T-helper 1 cell (primary cell): ENCODE results near the gene CCR6.
A peak's percentile ranks its signal among the peaks of the same experiment; 100 is the strongest.

Experiments used
- DNase-seq, 5 donors: peaks; one replicate each; pipeline ENCODE4 v3.0.0-alpha.2; 2012 to 2020

Gene CCR6

GRCh38 chr6:167099707-167100106 lies 23.2 kb upstream of the CCR6 start:
- DNase-seq, result no peak

- no peak for DNase-seq
Observed at GRCh38 chr6:167100241-167100674, 22.6 kb upstream of the CCR6 start.

- DNase-seq, result no peak
Observed at GRCh38 chr6:167102318-167102717, 20.6 kb upstream of the CCR6 start.

GRCh38 chr6:167103041-167103891 lies 19.6 kb upstream of the CCR6 start:
- DNase-seq, result no peak

- no peak for DNase-seq
Observed at GRCh38 chr6:167104388-167104787, 18.5 kb upstream of the CCR6 start.

GRCh38 chr6:167105060-167105459 lies 17.8 kb upstream of the CCR6 start:
- no peak for DNase-seq

- no peak for DNase-seq
Observed at GRCh38 chr6:167106406-167106805, 16.5 kb upstream of the CCR6 start.

- DNase-seq, result no peak
Observed at GRCh38 chr6:167107787-167108186, 15.1 kb upstream of the CCR6 start.

- no peak for DNase-seq
Observed at GRCh38 chr6:167108278-167108677, 14.6 kb upstream of the CCR6 start.

- no peak for DNase-seq
Observed at GRCh38 chr6:167109651-167110050, 13.2 kb upstream of the CCR6 start.

GRCh38 chr6:167111597-167111996 lies 11.3 kb upstream of the CCR6 start:
- no peak for DNase-seq

GRCh38 chr6:167112421-167112820 lies 10.5 kb upstream of the CCR6 start:
- no peak for DNase-seq

- DNase-seq, result no peak
Observed at GRCh38 chr6:167113047-167113754, 9.7 kb upstream of the CCR6 start.

GRCh38 chr6:167113935-167114910 lies 8.7 kb upstream of the CCR6 start:
- peak in 3 of 5 donors; percentile 8 to 54 (median 38) for DNase-seq

GRCh38 chr6:167115054-167115453 lies 7.8 kb upstream of the CCR6 start:
- no peak for DNase-seq

GRCh38 chr6:167116109-167116837 lies 6.6 kb upstream of the CCR6 start:
- DNase-seq, result no peak

GRCh38 chr6:167116838-167117228 lies 6.1 kb upstream of the CCR6 start:
- DNase-seq, result no peak

- DNase-seq, result no peak
Observed at GRCh38 chr6:167118006-167118405, 4.9 kb upstream of the CCR6 start.

GRCh38 chr6:167118839-167119238 lies 4.1 kb upstream of the CCR6 start:
- no peak for DNase-seq

- peak in 3 of 5 donors; percentile 31 to 44 (median 37) for DNase-seq
Observed at GRCh38 chr6:167119670-167120582, 3.0 kb upstream of the CCR6 start.

GRCh38 chr6:167120583-167120903 lies 2.4 kb upstream of the CCR6 start:
- DNase-seq, result no peak
